GM18498 (cell line): Measurements from ENCODE around the gene SPTAN1.
A peak's percentile ranks its signal among the peaks of the same experiment; 100 is the strongest.
"Not testable (repeated sequence)": the region's sequence is repeated elsewhere in the genome, so short reads cannot be mapped to it uniquely, and the experiment has no call there.

Source experiments
- ATAC-seq: cut with Tn5 transposase; IDR thresholded peaks from one replicate; pipeline ENCODE4 v1.9.1; 2021; ENCODE audit warnings: mild to moderate bottlenecking, moderate library complexity; ENCODE audit not compliant: unreplicated experiment

Gene SPTAN1

GRCh38 chr9:128631636-128632035, 79.2 kb downstream of the SPTAN1 start:
- no peak for ATAC-seq

- ATAC-seq: no peak
These were observed 79.7 kb downstream of the SPTAN1 start for GRCh38 chr9:128632066-128632465.

GRCh38 chr9:128632486-128632885, 80.1 kb downstream of the SPTAN1 start:
- ATAC-seq: no peak

GRCh38 chr9:128633057-128633456, 80.7 kb downstream of the SPTAN1 start:
- no peak for ATAC-seq

GRCh38 chr9:128633601-128634000, 81.2 kb downstream of the SPTAN1 start:
- no peak for ATAC-seq

GRCh38 chr9:128634111-128634510, 81.7 kb downstream of the SPTAN1 start:
- ATAC-seq: no peak

- no peak for ATAC-seq
These were observed 82.4 kb downstream of the SPTAN1 start for GRCh38 chr9:128634651-128635262.

GRCh38 chr9:128635266-128636023, 83.1 kb downstream of the SPTAN1 start:
- no peak for ATAC-seq

GRCh38 chr9:128636024-128636390, 83.6 kb downstream of the SPTAN1 start:
- ATAC-seq: no peak

GRCh38 chr9:128636556-128637530, 84.5 kb downstream of the SPTAN1 start:
- no peak for ATAC-seq

GRCh38 chr9:128637656-128638055, 85.3 kb downstream of the SPTAN1 start:
- no peak for ATAC-seq

GRCh38 chr9:128638580-128638979, 86.2 kb downstream of the SPTAN1 start:
- ATAC-seq: no peak

GRCh38 chr9:128640603-128641002, 88.2 kb downstream of the SPTAN1 start:
- ATAC-seq: no peak

- no peak for ATAC-seq
These were observed 90.4 kb downstream of the SPTAN1 start for GRCh38 chr9:128642675-128643245.

- peak; percentile 68 for ATAC-seq
These were observed 91.3 kb downstream of the SPTAN1 start for GRCh38 chr9:128643519-128644300.

GRCh38 chr9:128648206-128648605, 95.8 kb downstream of the SPTAN1 start:
- ATAC-seq: not testable (repeated sequence)

- no peak for ATAC-seq
These were observed 99.4 kb downstream of the SPTAN1 start for GRCh38 chr9:128651798-128652197.

- ATAC-seq: no peak
These were observed 101.5 kb downstream of the SPTAN1 start for GRCh38 chr9:128653908-128654307.

- ATAC-seq: no peak
These were observed 102.1 kb downstream of the SPTAN1 start for GRCh38 chr9:128654481-128654880.
